ENCODE results near the gene SMYD4.
"Not testable (repeated sequence)": the region's sequence is repeated elsewhere in the genome, so short reads cannot be mapped to it uniquely, and the experiment has no call there.

SMYD4 gene

GRCh38 chr17:1834380-1835149, 4.9 kb upstream of the SMYD4 start:
- DNase-seq: no peak
- H3K4me3 ChIP-seq (ENCODE audit: insufficient read depth, low read depth, low read length, poor library complexity, severe bottlenecking): no peak overlapping the region
- H3K4me1 ChIP-seq (ENCODE audit: control insufficient read depth, insufficient read depth, low read length, poor library complexity, severe bottlenecking): peaks cover 14% of the 10 kb centered on the region
- no peaks in the 10 kb centered on the region for H3K27me3 ChIP-seq (replicated peaks; ENCODE audit: control insufficient read depth, insufficient read depth, low read length, poor library complexity, severe bottlenecking)
- no peak overlapping the region for H3K27ac ChIP-seq (ENCODE audit: insufficient read depth, low read length, poor library complexity, severe bottlenecking)
- no peaks in the 10 kb centered on the region for H3K9me3 ChIP-seq (ENCODE audit: control insufficient read depth, low read length)
- peaks cover 8% of the 10 kb centered on the region for H3K36me3 ChIP-seq (ENCODE audit: control insufficient read depth, insufficient read depth, low read length)

- Histone ChIP-seq H3K27me3 (replicated peaks; ENCODE audit: control insufficient read depth, insufficient read depth, low read length, poor library complexity, severe bottlenecking) (no peaks in the 10 kb centered on the region), H3K4me1 (ENCODE audit: control insufficient read depth, insufficient read depth, low read length, poor library complexity, severe bottlenecking) (peaks cover 21% of the 10 kb centered on the region), H3K4me3 (ENCODE audit: insufficient read depth, low read depth, low read length, poor library complexity, severe bottlenecking) (peak overlapping the region; percentile 100), H3K27ac (ENCODE audit: insufficient read depth, low read length, poor library complexity, severe bottlenecking) (peak overlapping the region; percentile 74), H3K9me3 (ENCODE audit: control insufficient read depth, low read length) (no peaks in the 10 kb centered on the region), H3K36me3 (ENCODE audit: control insufficient read depth, insufficient read depth, low read length) (peaks cover 10% of the 10 kb centered on the region)
- DNase-seq: no peak
These were observed 586 bp upstream of the SMYD4 start for GRCh38 chr17:1830288-1830687.

- DNase-seq: no peak
- peak overlapping the region; percentile 100 for H3K4me3 ChIP-seq (ENCODE audit: insufficient read depth, low read depth, low read length, poor library complexity, severe bottlenecking)
- H3K27ac ChIP-seq (ENCODE audit: insufficient read depth, low read length, poor library complexity, severe bottlenecking): peak overlapping the region; percentile 74
- H3K36me3 ChIP-seq (ENCODE audit: control insufficient read depth, insufficient read depth, low read length): peaks cover 10% of the 10 kb centered on the region
- H3K4me1 ChIP-seq (ENCODE audit: control insufficient read depth, insufficient read depth, low read length, poor library complexity, severe bottlenecking): peaks cover 21% of the 10 kb centered on the region
- H3K27me3 ChIP-seq (replicated peaks; ENCODE audit: control insufficient read depth, insufficient read depth, low read length, poor library complexity, severe bottlenecking): no peaks in the 10 kb centered on the region
- no peaks in the 10 kb centered on the region for H3K9me3 ChIP-seq (ENCODE audit: control insufficient read depth, low read length)
These were observed 498 bp downstream of the SMYD4 start for GRCh38 chr17:1829216-1829591.

- no peak overlapping the region for H3K4me3 ChIP-seq (ENCODE audit: insufficient read depth, low read depth, low read length, poor library complexity, severe bottlenecking)
- H3K27ac ChIP-seq (ENCODE audit: insufficient read depth, low read length, poor library complexity, severe bottlenecking): no peak overlapping the region
- no peaks in the 10 kb centered on the region for H3K27me3 ChIP-seq (replicated peaks; ENCODE audit: control insufficient read depth, insufficient read depth, low read length, poor library complexity, severe bottlenecking)
- no peak for DNase-seq
- H3K36me3 ChIP-seq (ENCODE audit: control insufficient read depth, insufficient read depth, low read length): no peaks in the 10 kb centered on the region
- H3K9me3 ChIP-seq (ENCODE audit: control insufficient read depth, low read length): no peaks in the 10 kb centered on the region
- H3K4me1 ChIP-seq (ENCODE audit: control insufficient read depth, insufficient read depth, low read length, poor library complexity, severe bottlenecking): peaks cover 6% of the 10 kb centered on the region
These were observed 9.0 kb downstream of the SMYD4 start for GRCh38 chr17:1820528-1821252.

- no peaks in the 10 kb centered on the region for H3K27me3 ChIP-seq (replicated peaks; ENCODE audit: control insufficient read depth, insufficient read depth, low read length, poor library complexity, severe bottlenecking)
- no peaks in the 10 kb centered on the region for H3K4me1 ChIP-seq (ENCODE audit: control insufficient read depth, insufficient read depth, low read length, poor library complexity, severe bottlenecking)
- H3K36me3 ChIP-seq (ENCODE audit: control insufficient read depth, insufficient read depth, low read length): peaks cover 12% of the 10 kb centered on the region
- no peak overlapping the region for H3K4me3 ChIP-seq (ENCODE audit: insufficient read depth, low read depth, low read length, poor library complexity, severe bottlenecking)
- no peaks in the 10 kb centered on the region for H3K9me3 ChIP-seq (ENCODE audit: control insufficient read depth, low read length)
- no peak overlapping the region for H3K27ac ChIP-seq (ENCODE audit: insufficient read depth, low read length, poor library complexity, severe bottlenecking)
- DNase-seq: no peak
These were observed 16.6 kb downstream of the SMYD4 start for GRCh38 chr17:1813088-1813487.

- Histone ChIP-seq H3K4me1 (ENCODE audit: control insufficient read depth, insufficient read depth, low read length, poor library complexity, severe bottlenecking) (no peaks in the 10 kb centered on the region), H3K27me3 (replicated peaks; ENCODE audit: control insufficient read depth, insufficient read depth, low read length, poor library complexity, severe bottlenecking) (no peaks in the 10 kb centered on the region)
- no peak for DNase-seq
These were observed 19.1 kb downstream of the SMYD4 start for GRCh38 chr17:1810450-1811103.

GRCh38 chr17:1809815-1810214, 19.9 kb downstream of the SMYD4 start:
- H3K9me3 ChIP-seq (ENCODE audit: control insufficient read depth, low read length); H3K27ac ChIP-seq (ENCODE audit: insufficient read depth, low read length, poor library complexity, severe bottlenecking); H3K4me3 ChIP-seq (ENCODE audit: insufficient read depth, low read depth, low read length, poor library complexity, severe bottlenecking); H3K27me3 ChIP-seq (replicated peaks; ENCODE audit: control insufficient read depth, insufficient read depth, low read length, poor library complexity, severe bottlenecking); H3K4me1 ChIP-seq (ENCODE audit: control insufficient read depth, insufficient read depth, low read length, poor library complexity, severe bottlenecking); DNase-seq: not testable (repeated sequence)
- peaks cover 12% of the 10 kb centered on the region for H3K36me3 ChIP-seq (ENCODE audit: control insufficient read depth, insufficient read depth, low read length)

More at GRCh38 chr17:1810450-1811103, 19.1 kb downstream of the SMYD4 start:
- Histone ChIP-seq H3K27ac (ENCODE audit: insufficient read depth, low read length, poor library complexity, severe bottlenecking) (no peak overlapping the region), H3K4me3 (ENCODE audit: insufficient read depth, low read depth, low read length, poor library complexity, severe bottlenecking) (no peak overlapping the region), H3K36me3 (ENCODE audit: control insufficient read depth, insufficient read depth, low read length) (peaks cover 12% of the 10 kb centered on the region), H3K9me3 (ENCODE audit: control insufficient read depth, low read length) (no peaks in the 10 kb centered on the region)

- no peak overlapping the region for H3K4me3 ChIP-seq (ENCODE audit: insufficient read depth, low read depth, low read length, poor library complexity, severe bottlenecking)
- no peaks in the 10 kb centered on the region for H3K4me1 ChIP-seq (ENCODE audit: control insufficient read depth, insufficient read depth, low read length, poor library complexity, severe bottlenecking)
- no peak overlapping the region for H3K27ac ChIP-seq (ENCODE audit: insufficient read depth, low read length, poor library complexity, severe bottlenecking)
- H3K27me3 ChIP-seq (replicated peaks; ENCODE audit: control insufficient read depth, insufficient read depth, low read length, poor library complexity, severe bottlenecking): no peaks in the 10 kb centered on the region
- H3K9me3 ChIP-seq (ENCODE audit: control insufficient read depth, low read length): no peaks in the 10 kb centered on the region
- H3K36me3 ChIP-seq (ENCODE audit: control insufficient read depth, insufficient read depth, low read length): peaks cover 19% of the 10 kb centered on the region
- DNase-seq: no peak
These were observed 21.1 kb downstream of the SMYD4 start for GRCh38 chr17:1808644-1809043.

- Histone ChIP-seq H3K9me3 (ENCODE audit: control insufficient read depth, low read length) (no peaks in the 10 kb centered on the region), H3K36me3 (ENCODE audit: control insufficient read depth, insufficient read depth, low read length) (peaks cover 19% of the 10 kb centered on the region), H3K4me1 (ENCODE audit: control insufficient read depth, insufficient read depth, low read length, poor library complexity, severe bottlenecking) (no peaks in the 10 kb centered on the region), H3K27ac (ENCODE audit: insufficient read depth, low read length, poor library complexity, severe bottlenecking) (no peak overlapping the region), H3K4me3 (ENCODE audit: insufficient read depth, low read depth, low read length, poor library complexity, severe bottlenecking) (no peak overlapping the region), H3K27me3 (replicated peaks; ENCODE audit: control insufficient read depth, insufficient read depth, low read length, poor library complexity, severe bottlenecking) (no peaks in the 10 kb centered on the region)
- no peak for DNase-seq
These were observed 21.8 kb downstream of the SMYD4 start for GRCh38 chr17:1807890-1808289.

GRCh38 chr17:1803280-1803679, 26.4 kb downstream of the SMYD4 start:
- H3K4me1 ChIP-seq (ENCODE audit: control insufficient read depth, insufficient read depth, low read length, poor library complexity, severe bottlenecking): no peaks in the 10 kb centered on the region

More at GRCh38 chr17:1803280-1803679, 26.4 kb downstream of the SMYD4 start:
- Histone ChIP-seq H3K27me3 (replicated peaks; ENCODE audit: control insufficient read depth, insufficient read depth, low read length, poor library complexity, severe bottlenecking) (no peaks in the 10 kb centered on the region), H3K9me3 (ENCODE audit: control insufficient read depth, low read length) (no peaks in the 10 kb centered on the region), H3K4me3 (ENCODE audit: insufficient read depth, low read depth, low read length, poor library complexity, severe bottlenecking) (no peak overlapping the region), H3K36me3 (ENCODE audit: control insufficient read depth, insufficient read depth, low read length) (peaks cover 18% of the 10 kb centered on the region), H3K27ac (ENCODE audit: insufficient read depth, low read length, poor library complexity, severe bottlenecking) (no peak overlapping the region)
- no peak for DNase-seq
